HCT116 (cell line): ENCODE data around the gene CLASP1. TPM values are rescaled to one million over a fixed set of nuclear protein-coding genes. Genes with fewer than 3 reads are reported as not detected.
A peak's percentile ranks its signal among the peaks of the same experiment; 100 is the strongest.

Experiments used
- ATAC-seq: fragments of 200-7000 bp; cut with Tn5 transposase; 2 replicates; pipeline ENCODE4 v1.9.1; 2020; ENCODE audit warnings: mild to moderate bottlenecking, moderate library complexity
- BruUV-seq: library from RNA; stranded (reverse); fragments of 400-500 nt; replicated peaks from 2 replicates; lab custom pipeline; 2021; lab: Mats Ljungman, UMichigan
- CTCF ChIA-PET: fragments of 300-600 bp; sonication (Branson Sonifier 250); formaldehyde crosslinking; loops from one replicate; lab custom pipeline; 2021; ENCODE audit warnings: antibody characterized with exemption; lab: Charles Lee
- POLR2A ChIA-PET: fragments of 300-600, 350-600 bp; sonication (Branson Sonifier 250); formaldehyde crosslinking; loops from one replicate; lab custom pipeline; 2021; ENCODE audit warnings: antibody characterized with exemption; lab: Charles Lee
- RAD21 ChIA-PET, 2 experiments: fragments of 300-600 bp; sonication (Branson Sonifier 250); formaldehyde crosslinking; loops; one replicate each; lab custom pipeline; 2023; ENCODE audit warnings: low total read pairs in 2 of 2; ENCODE audit not compliant: uncharacterized antibody in 2 of 2, unreplicated experiment in 2 of 2, low non-redundant PET in 1 of 2; lab: Charles Lee
- DNase-seq: peaks from one replicate; pipeline ENCODE4 v3.0.0-alpha.2; 2010; ENCODE audit warnings: low read depth, low spot score
- H2AFZ ChIP-seq: fragments of 200-600 bp; shearing (Covaris generic), sonication (generic); 2 replicates; pipeline ENCODE4 v1.6.1; 2017; ENCODE audit warnings: low read depth, mixed run types, mixed read lengths, antibody characterized with exemption, low read length; ENCODE audit not compliant: poor library complexity, severe bottlenecking
- H3K27ac ChIP-seq: 2 replicates; pipeline ENCODE4 v1.5.1; 2012; ENCODE audit warnings: low read depth, low read length
- H3K27me3 ChIP-seq: fragments of 200-600 bp; sonication (generic); 2 replicates; pipeline ENCODE4 v1.6.1; 2016; ENCODE audit warnings: mixed run types, low read length, mixed read lengths; ENCODE audit not compliant: insufficient read depth
- H3K36me3 ChIP-seq, 2 experiments: fragments of 200-500 bp in 1 of 2; fragments of 200-600 bp in 1 of 2; sonication (Bioruptor generic) in 1 of 2; sonication (generic) in 1 of 2; 2 replicates each; pipeline versions ENCODE4 v1.5.1 to v1.6.1; 2014 to 2016; ENCODE audit warnings: low read length in 2 of 2, inconsistent platforms in 1 of 2, mixed read lengths in 1 of 2, mixed run types in 1 of 2; ENCODE audit not compliant: insufficient read depth in 2 of 2, control insufficient read depth in 1 of 2
- H3K4me1 ChIP-seq, 2 experiments: fragments of 200-600 bp in 1 of 2; sonication (generic) in 1 of 2; 2 replicates each; pipeline versions ENCODE4 v1.5.1 to v1.6.1; 2012 to 2017; ENCODE audit warnings: low read length in 2 of 2, inconsistent platforms in 1 of 2, mild to moderate bottlenecking in 1 of 2, mixed read lengths in 1 of 2, mixed run types in 1 of 2, moderate library complexity in 1 of 2; ENCODE audit not compliant: insufficient read depth in 2 of 2, control insufficient read depth in 1 of 2
- H3K4me2 ChIP-seq: fragments of 200-600 bp; sonication (generic); 2 replicates; pipeline ENCODE4 v1.6.1; 2017; ENCODE audit warnings: mixed run types, low read length, mixed read lengths
- H3K4me3 ChIP-seq, 2 experiments: fragments of 200-600 bp in 1 of 2; sonication (generic) in 1 of 2; replicated peaks in 1 of 2; 2 replicates each; pipeline ENCODE4 v1.5.1; 2011 to 2016; ENCODE audit warnings: low read length in 2 of 2, control low read depth in 1 of 2, low read depth in 1 of 2, mild to moderate bottlenecking in 1 of 2, mixed read lengths in 1 of 2, mixed run types in 1 of 2
- H3K79me2 ChIP-seq: fragments of 200-600 bp; sonication (generic); 2 replicates; pipeline ENCODE4 v1.6.1; 2017; ENCODE audit warnings: mild to moderate bottlenecking, mixed run types, low read length, moderate library complexity, mixed read lengths; ENCODE audit not compliant: insufficient read depth
- H3K9ac ChIP-seq: fragments of 200-600 bp; sonication (generic); 2 replicates; pipeline ENCODE4 v1.6.1; 2016; ENCODE audit warnings: low read length, mixed read lengths
- H3K9me2 ChIP-seq: fragments of 200-600 bp; sonication (generic), shearing (Covaris generic); 2 replicates; pipeline ENCODE4 v1.6.1; 2017; ENCODE audit warnings: mixed run types, mild to moderate bottlenecking, moderate library complexity; ENCODE audit not compliant: insufficient read depth
- H3K9me3 ChIP-seq, 2 experiments: fragments of 200-500 bp in 1 of 2; fragments of 200-600 bp in 1 of 2; sonication (Bioruptor generic) in 1 of 2; sonication (generic) in 1 of 2; 2 replicates each; pipeline ENCODE4 v1.6.1; 2014 to 2017; ENCODE audit warnings: low read length in 2 of 2, mixed read lengths in 2 of 2, inconsistent platforms in 1 of 2, low read depth in 1 of 2, mild to moderate bottlenecking in 1 of 2, mixed run types in 1 of 2, moderate library complexity in 1 of 2; ENCODE audit not compliant: control insufficient read depth in 1 of 2, insufficient read depth in 1 of 2
- H4K20me1 ChIP-seq: fragments of 200-600 bp; sonication (generic), shearing (Covaris generic); 2 replicates; pipeline ENCODE4 v1.6.1; 2017; ENCODE audit warnings: mixed run types, mild to moderate bottlenecking, moderate library complexity; ENCODE audit not compliant: insufficient read depth
- ELF1 ChIP-seq: IDR thresholded peaks from 2 replicates; pipeline ENCODE4 v1.6.1; 2012; ENCODE audit warnings: low read depth, borderline replicate concordance
- JUND ChIP-seq: IDR thresholded peaks from 2 replicates; pipeline ENCODE4 v1.6.1; 2012
- POLR2A ChIP-seq: IDR thresholded peaks from 2 replicates; pipeline ENCODE4 v1.7.0; 2011; ENCODE audit warnings: borderline replicate concordance; ENCODE audit not compliant: insufficient read depth, insufficient read length; ENCODE audit errors: extremely low read depth
- POLR2AphosphoS5 ChIP-seq: IDR thresholded peaks from 2 replicates; pipeline ENCODE4 v1.6.1; 2011; ENCODE audit warnings: mild to moderate bottlenecking, low read depth, low read length, moderate library complexity
- SP1 ChIP-seq: IDR thresholded peaks from 2 replicates; pipeline ENCODE4 v1.6.1; 2012; ENCODE audit warnings: low read depth
- SRF ChIP-seq: IDR thresholded peaks from 2 replicates; pipeline ENCODE4 v1.6.1; 2012; ENCODE audit warnings: low read depth
- ZNF274 ChIP-seq: fragments of 200-500 bp; sonication (Bioruptor generic); IDR thresholded peaks from 2 replicates; pipeline ENCODE4 v1.6.1; 2014; ENCODE audit warnings: mild to moderate bottlenecking, low read depth, low read length, inconsistent platforms
- intact Hi-C: fragments of 100-400 bp; cut with micrococcal nuclease; formaldehyde crosslinking; loops from 2 replicates; pipeline ENCODE4 v1.10.0; 2022
- total RNA-seq: library from RNA; stranded (reverse); gene quantifications from one replicate; pipeline ENCODE4 v1.2.1, GENCODE V29; 2021; ENCODE audit not compliant: unreplicated experiment
- TF ChIP-seq, protein P1 (sequence below): IDR thresholded peaks from 2 replicates; pipeline ENCODE4 v1.6.1; 2012
- TF ChIP-seq, protein P2 (sequence below): IDR thresholded peaks from 2 replicates; pipeline ENCODE4 v1.6.1; 2012

Gene CLASP1
- total RNA-seq, 1 experiment from 2014 or later, result 41.9 TPM

DNA sequence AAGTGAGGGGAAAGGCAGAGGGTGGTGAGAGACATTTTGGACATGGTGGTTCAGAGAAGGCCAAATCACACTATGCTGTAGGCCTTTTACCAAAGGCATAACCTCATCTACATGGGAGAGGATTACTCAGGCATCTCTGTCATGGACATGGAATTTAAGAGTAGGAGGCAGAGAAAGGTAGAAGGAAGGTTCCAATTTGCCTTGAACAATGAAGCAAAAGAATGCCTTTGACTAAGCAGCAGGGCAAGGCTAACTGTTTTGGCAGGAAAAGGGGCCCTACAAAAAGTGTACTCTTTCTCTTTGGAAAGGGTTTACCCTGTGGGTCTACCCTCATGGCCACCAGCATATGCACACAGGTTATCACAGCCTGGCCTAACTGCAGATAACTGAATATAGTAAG is 164.2 kb downstream of the CLASP1 start:
- no TSS peak for BruUV-seq
- Histone ChIP-seq H3K27me3 (no peaks in the 10 kb centered on the region), H4K20me1 (no peaks in the 10 kb centered on the region), H2AFZ (no peak overlapping the region), H3K4me3 (no peak overlapping the region), H3K27ac (no peak overlapping the region), H3K9ac (no peak overlapping the region), H3K36me3 (no peaks in the 10 kb centered on the region), H3K4me2 (peak overlapping the region; percentile 25; the same call in 1 of the 2 replicates), H3K9me3 (no peaks in the 10 kb centered on the region), H3K9me2 (no peaks in the 10 kb centered on the region), H3K4me1 (peaks cover 12 to 27% of the 10 kb centered on the region in 2 experiments; a peak in 3 of 4 replicates), H3K79me2 (0 out of 2 replicates have a peak, but pooled peaks cover 2% of the 10 kb centered on the region)
- RAD21 ChIA-PET, result no interaction called here
- no peak; the same call in 1 of the 2 replicates for ATAC-seq
- intact Hi-C loops, result no loop called here
- POLR2A ChIA-PET, result no interaction called here
- TF ChIP-seq ZNF274 (no peak), POLR2A (no peak), ELF1 (no peak), SRF (no peak), SP1 (0 out of 2 replicates have a peak, but pooled peaks have one; percentile 23)
- TF ChIP-seq, protein P1, sequence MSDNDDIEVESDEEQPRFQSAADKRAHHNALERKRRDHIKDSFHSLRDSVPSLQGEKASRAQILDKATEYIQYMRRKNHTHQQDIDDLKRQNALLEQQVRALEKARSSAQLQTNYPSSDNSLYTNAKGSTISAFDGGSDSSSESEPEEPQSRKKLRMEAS, result no peak
- TF ChIP-seq, protein P2, sequence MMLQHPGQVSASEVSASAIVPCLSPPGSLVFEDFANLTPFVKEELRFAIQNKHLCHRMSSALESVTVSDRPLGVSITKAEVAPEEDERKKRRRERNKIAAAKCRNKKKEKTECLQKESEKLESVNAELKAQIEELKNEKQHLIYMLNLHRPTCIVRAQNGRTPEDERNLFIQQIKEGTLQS, result no peak
- CTCF ChIA-PET, result no interaction called here
- no peak for DNase-seq

DNA sequence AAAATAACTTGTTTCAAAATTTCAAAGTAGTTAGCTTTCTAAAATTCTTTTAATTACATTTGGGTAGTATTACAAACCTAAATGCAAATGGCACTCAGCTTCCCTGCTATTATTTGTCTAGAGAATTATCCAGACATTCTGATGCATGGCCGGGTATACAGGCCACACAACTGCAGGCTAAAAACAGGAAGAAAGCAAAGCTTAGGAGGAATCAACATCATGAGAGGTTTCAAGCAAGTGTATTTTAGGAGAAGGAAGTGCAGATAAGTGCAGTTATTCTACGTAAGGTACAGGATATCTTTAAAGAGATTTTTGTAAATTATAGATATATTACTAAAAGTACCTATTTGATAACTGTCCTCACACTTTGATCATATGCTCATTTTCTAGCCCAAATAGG is 165.4 kb downstream of the CLASP1 start:
- H3K9me2 ChIP-seq, result no peaks in the 10 kb centered on the region
- ATAC-seq (no peak), DNase-seq (no peak)
- BruUV-seq, result no TSS peak
- H3K9ac ChIP-seq, result no peak overlapping the region
- ChIA-PET RAD21 (no interaction called here), CTCF (no interaction called here), POLR2A (no interaction called here)
- intact Hi-C loops, result no loop called here
- H3K79me2 ChIP-seq, result no peaks in the 10 kb centered on the region; the same call in none of the 2 replicates
- H3K4me3 ChIP-seq, result no peak overlapping the region
- H3K4me1 ChIP-seq, result peaks cover 7 to 27% of the 10 kb centered on the region in 2 experiments; a peak in 3 of 4 replicates
- H4K20me1 ChIP-seq, result no peaks in the 10 kb centered on the region
- no peak overlapping the region for H3K4me2 ChIP-seq
- no peaks in the 10 kb centered on the region for H3K27me3 ChIP-seq
- H2AFZ ChIP-seq, result no peak overlapping the region
- H3K36me3 ChIP-seq, result no peaks in the 10 kb centered on the region
- no peaks in the 10 kb centered on the region for H3K9me3 ChIP-seq
- TF ChIP-seq JUND, result no peak
- TF ChIP-seq, protein P2, result no peak
- no peak for TF ChIP-seq POLR2AphosphoS5
- H3K27ac ChIP-seq, result no peak overlapping the region
